ENCODE measurements around the gene PROM2.

PROM2 gene

GRCh38 chr2:95274291-95275150 is at the start of gene PROM2:
Gene PROM2, plus strand, starts transcription at chr2:95274449. Its CDS starts 137 bp downstream, at chr2:95274586.
- no peak for TF ChIP-seq CTCF (IDR thresholded peaks at IDR 0.05; ENCODE audit: low read depth, low read length)

GRCh38 chr2:95225658-95226057 is 48.6 kb upstream of the PROM2 start:
- no peak for TF ChIP-seq CTCF (IDR thresholded peaks at IDR 0.05; ENCODE audit: low read depth, low read length)
- DNase-seq (ENCODE audit: extremely low read depth, low read depth): no peak

More at GRCh38 chr2:95274291-95275150, at the start of gene PROM2:
- no peak for DNase-seq (ENCODE audit: extremely low read depth, low read depth)

GRCh38 chr2:95231723-95232122 is 42.5 kb upstream of the PROM2 start:
- DNase-seq (ENCODE audit: extremely low read depth, low read depth): peak; percentile 22
- TF ChIP-seq CTCF (IDR thresholded peaks at IDR 0.05; ENCODE audit: low read depth, low read length): peak; percentile 88

GRCh38 chr2:95232232-95232631 is 42.0 kb upstream of the PROM2 start:
- no peak for TF ChIP-seq CTCF (IDR thresholded peaks at IDR 0.05; ENCODE audit: low read depth, low read length)

GRCh38 chr2:95234286-95234785 is 39.9 kb upstream of the PROM2 start:
- DNase-seq (ENCODE audit: extremely low read depth, low read depth): no peak

More at GRCh38 chr2:95232232-95232631, 42.0 kb upstream of the PROM2 start:
- no peak for DNase-seq (ENCODE audit: extremely low read depth, low read depth)

GRCh38 chr2:95234816-95235215 is 39.4 kb upstream of the PROM2 start:
- TF ChIP-seq CTCF (IDR thresholded peaks at IDR 0.05; ENCODE audit: low read depth, low read length): no peak

More at GRCh38 chr2:95234286-95234785, 39.9 kb upstream of the PROM2 start:
- TF ChIP-seq CTCF (IDR thresholded peaks at IDR 0.05; ENCODE audit: low read depth, low read length): no peak

GRCh38 chr2:95238131-95238530 is 36.1 kb upstream of the PROM2 start:
- DNase-seq (ENCODE audit: extremely low read depth, low read depth): no peak
- TF ChIP-seq CTCF (IDR thresholded peaks at IDR 0.05; ENCODE audit: low read depth, low read length): no peak

More at GRCh38 chr2:95234816-95235215, 39.4 kb upstream of the PROM2 start:
- no peak for DNase-seq (ENCODE audit: extremely low read depth, low read depth)
